ENCODE results near the gene CDK4.

CDK4 gene

DNA sequence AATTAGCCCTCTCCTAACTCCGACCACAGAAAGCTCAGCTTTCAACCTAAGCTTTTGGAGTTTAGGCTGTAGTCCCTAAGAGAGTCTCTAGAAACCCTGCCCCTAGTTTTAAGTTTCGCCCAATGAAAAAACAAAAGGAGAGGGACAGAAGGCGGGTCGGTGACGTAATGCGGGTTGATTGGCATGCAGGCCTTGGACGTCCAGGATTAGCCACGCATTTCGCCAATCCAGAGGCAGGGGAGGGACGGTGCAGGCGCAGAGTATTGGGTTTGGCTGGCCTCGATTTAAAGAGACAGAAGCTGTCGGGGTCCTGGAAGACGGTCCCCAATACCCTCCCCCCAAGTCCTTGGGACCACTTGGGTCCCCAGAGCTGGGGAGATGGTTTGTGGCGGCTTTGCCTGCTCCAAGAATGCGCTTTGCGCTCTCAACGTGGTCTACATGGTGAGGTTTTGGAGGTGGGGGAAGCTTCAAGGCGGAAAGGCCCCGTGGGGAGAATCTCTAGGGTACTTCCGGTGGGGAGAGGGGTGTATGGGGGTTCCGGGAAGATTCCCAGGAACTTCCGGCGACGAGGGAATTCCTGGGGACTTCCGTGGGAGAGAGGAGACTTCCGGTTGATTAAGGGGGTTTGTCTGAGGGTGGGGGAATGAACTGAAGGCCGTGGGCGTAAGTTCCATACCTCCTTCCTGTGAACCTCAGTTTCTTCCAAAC, 7.2 kb downstream of the CDK4 start, which contains the start of gene TSPAN31:
Gene TSPAN31, plus strand, starts transcription at position 263 of the 708 bp plus-strand sequence. Its CDS starts 116 bp downstream, at position 379.
- peak; percentile 96 for DNase-seq
- Histone ChIP-seq H3K4me1 (peaks cover 3% of the 10 kb centered on the region; the same call in 1 of the 2 replicates), H3K27me3 (peaks cover 10% of the 10 kb centered on the region), H3K9me3 (no peaks in the 10 kb centered on the region), H3K36me3 (peaks cover 35% of the 10 kb centered on the region), H3K4me3 (ENCODE audit: low read depth, low read length) (peak within 1 kb of the TSS; percentile 96)
- TF ChIP-seq, protein P1, sequence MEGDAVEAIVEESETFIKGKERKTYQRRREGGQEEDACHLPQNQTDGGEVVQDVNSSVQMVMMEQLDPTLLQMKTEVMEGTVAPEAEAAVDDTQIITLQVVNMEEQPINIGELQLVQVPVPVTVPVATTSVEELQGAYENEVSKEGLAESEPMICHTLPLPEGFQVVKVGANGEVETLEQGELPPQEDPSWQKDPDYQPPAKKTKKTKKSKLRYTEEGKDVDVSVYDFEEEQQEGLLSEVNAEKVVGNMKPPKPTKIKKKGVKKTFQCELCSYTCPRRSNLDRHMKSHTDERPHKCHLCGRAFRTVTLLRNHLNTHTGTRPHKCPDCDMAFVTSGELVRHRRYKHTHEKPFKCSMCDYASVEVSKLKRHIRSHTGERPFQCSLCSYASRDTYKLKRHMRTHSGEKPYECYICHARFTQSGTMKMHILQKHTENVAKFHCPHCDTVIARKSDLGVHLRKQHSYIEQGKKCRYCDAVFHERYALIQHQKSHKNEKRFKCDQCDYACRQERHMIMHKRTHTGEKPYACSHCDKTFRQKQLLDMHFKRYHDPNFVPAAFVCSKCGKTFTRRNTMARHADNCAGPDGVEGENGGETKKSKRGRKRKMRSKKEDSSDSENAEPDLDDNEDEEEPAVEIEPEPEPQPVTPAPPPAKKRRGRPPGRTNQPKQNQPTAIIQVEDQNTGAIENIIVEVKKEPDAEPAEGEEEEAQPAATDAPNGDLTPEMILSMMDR (IDR thresholded peaks at IDR 0.05; ENCODE audit: low read depth, low read length) = no peak

DNA sequence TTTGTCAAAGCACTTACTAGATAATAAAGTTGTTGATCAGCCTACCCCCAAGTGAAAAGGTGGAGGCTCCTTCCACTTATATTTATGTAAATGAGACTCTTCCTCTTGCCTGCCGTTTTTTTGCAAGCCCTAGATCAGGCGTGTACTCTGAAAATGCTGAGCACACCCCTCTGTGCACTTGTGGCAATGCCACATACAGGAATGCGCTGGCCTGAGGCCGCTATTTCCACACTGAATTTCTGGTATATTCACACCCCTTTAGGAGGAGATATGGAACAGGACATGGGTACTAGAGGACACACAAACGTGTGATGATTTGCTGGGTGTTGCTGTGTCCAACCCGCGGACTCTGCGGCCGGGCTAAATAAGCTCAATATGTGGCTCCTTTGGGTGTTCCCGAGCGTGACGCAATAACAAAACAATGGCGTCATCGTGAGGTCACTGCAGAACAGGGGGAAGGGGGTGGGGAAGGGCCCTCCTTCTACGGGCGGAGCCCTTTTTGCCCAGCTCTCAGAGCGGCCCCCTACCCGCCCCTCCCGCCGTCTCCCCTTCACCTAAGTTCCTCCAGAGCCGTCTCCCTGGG, 7.8 kb downstream of the CDK4 start:
- Histone ChIP-seq H3K9me3 (no peaks in the 10 kb centered on the region), H3K36me3 (peaks cover 29% of the 10 kb centered on the region), H3K27me3 (peaks cover 16% of the 10 kb centered on the region), H3K4me3 (ENCODE audit: low read depth, low read length) (peak overlapping the region; percentile 96), H3K4me1 (peaks cover 3% of the 10 kb centered on the region; the same call in 1 of the 2 replicates)
- peak; percentile 68 for DNase-seq
- TF ChIP-seq, protein P1 (IDR thresholded peaks at IDR 0.05; ENCODE audit: low read depth, low read length) = no peak

DNA sequence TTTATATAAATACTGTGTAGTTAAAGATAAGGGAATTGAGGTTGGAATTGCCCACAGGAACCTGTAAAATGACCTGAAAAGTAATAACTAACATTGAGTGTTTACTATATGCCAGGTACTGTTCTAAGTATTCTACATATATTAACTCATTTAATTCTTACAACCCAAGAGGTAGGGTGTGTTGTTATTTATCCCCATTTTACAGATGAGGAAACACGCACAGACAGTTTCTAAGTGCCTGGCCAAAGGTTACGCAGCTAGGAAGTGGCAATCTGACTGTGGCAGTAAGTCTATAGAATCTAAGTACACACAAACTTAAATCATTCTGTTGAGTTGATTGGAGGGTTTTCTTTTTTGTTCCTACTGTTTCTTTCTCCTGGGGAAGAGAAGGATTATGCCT, 8.3 kb downstream of the CDK4 start:
- TF ChIP-seq, protein P1 (IDR thresholded peaks at IDR 0.05; ENCODE audit: low read depth, low read length) = no peak
- H3K9me3 ChIP-seq = no peaks in the 10 kb centered on the region
- H3K27me3 ChIP-seq = peaks cover 20% of the 10 kb centered on the region
- H3K4me1 ChIP-seq = peaks cover 3% of the 10 kb centered on the region; the same call in 1 of the 2 replicates
- no peak overlapping the region for H3K4me3 ChIP-seq (ENCODE audit: low read depth, low read length)
- peaks cover 24% of the 10 kb centered on the region for H3K36me3 ChIP-seq
- no peak for DNase-seq

DNA sequence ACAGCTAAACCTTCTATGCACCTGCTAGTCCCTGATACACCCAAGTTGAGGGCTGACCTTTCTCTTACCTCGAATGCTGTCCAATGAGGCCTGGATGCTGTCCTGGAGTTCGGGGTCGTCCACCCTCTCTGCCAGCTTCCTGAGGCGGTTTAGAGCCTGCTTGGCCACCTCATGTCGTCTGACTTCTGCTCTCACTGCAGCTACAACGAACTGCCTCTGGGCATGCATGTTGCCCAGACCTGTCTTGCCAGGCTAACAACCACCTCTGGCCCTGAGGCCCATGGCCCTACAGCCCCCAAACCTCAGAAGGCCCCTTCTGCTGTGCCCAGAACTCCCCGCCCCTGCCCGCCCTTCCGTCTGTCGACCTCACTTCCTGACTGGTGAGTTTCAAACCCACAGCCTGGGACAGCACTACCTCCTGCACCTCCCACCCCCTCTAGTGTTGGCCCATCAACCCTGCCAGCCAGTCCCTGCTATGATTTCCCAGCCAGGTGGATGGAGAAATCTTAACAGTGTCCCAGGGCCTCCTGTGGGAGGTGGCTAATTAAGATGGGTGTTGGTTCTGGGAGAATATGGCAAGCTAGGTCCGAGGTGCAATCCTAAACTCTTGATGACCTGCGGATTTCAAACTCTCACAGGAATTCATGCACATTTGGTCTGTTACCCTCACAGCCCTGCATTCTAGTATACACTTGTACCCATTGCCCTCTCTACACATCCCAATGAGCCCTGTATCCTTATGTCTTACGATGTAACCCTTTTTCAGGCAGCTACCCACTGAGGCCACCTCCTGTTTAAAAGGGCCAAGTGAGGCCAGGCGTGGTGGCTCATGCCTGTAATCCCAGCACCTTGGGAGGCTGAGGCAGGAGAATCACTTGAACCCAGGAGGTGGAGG, 10.0 kb downstream of the CDK4 start:
- Histone ChIP-seq H3K9me3 (no peaks in the 10 kb centered on the region), H3K4me3 (ENCODE audit: low read depth, low read length) (no peak overlapping the region), H3K36me3 (peaks cover 8% of the 10 kb centered on the region), H3K27me3 (peaks cover 31% of the 10 kb centered on the region), H3K4me1 (peaks cover 3% of the 10 kb centered on the region; the same call in 1 of the 2 replicates)
- DNase-seq = no peak
- TF ChIP-seq, protein P1 (IDR thresholded peaks at IDR 0.05; ENCODE audit: low read depth, low read length) = peak; percentile 6; the same call in 1 of the 2 replicates

DNA sequence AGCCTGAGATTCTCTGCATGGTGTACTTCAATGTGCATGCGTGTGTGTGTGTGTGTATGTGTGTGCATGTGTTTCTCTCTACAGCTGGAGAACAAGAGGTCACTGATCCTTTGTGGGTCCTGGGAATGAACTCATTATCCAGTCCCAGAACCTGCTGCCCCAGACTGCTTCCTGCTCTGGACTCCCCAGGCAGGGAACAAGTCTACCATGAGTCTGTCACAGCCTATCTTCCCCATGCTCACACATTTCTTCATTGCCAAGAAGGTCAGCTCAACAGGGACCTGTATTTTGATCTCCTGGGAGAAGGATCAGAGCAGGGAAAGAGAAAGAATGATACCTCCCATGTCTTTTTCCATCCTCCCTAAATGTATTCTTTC, 10.7 kb downstream of the CDK4 start:
- TF ChIP-seq, protein P1 (IDR thresholded peaks at IDR 0.05; ENCODE audit: low read depth, low read length) = no peak
- Histone ChIP-seq H3K27me3 (peaks cover 38% of the 10 kb centered on the region), H3K4me1 (peaks cover 3% of the 10 kb centered on the region; the same call in 1 of the 2 replicates), H3K36me3 (peaks cover 4% of the 10 kb centered on the region), H3K4me3 (ENCODE audit: low read depth, low read length) (no peak overlapping the region), H3K9me3 (no peaks in the 10 kb centered on the region)
- no peak for DNase-seq

Measured in BE2C (cell line).